Measurements from ENCODE around the gene HECW1. TPM values are rescaled to one million over a fixed set of nuclear protein-coding genes. Genes with fewer than 3 reads are reported as not detected.

The HECW1 gene
- polyA plus RNA-seq, 2 of the 4 experiments (the other 2 are of a cell fraction): 11.3 TPM

GRCh38 chr7:43302773-43303460 is 190.5 kb downstream of the HECW1 start:
- DNase-seq (ENCODE audit: low read depth in 1 of 2, low spot score in 1 of 2): no peak
- Histone ChIP-seq H3K9me3 (no peaks in the 10 kb centered on the region), H3K4me3 (no peak overlapping the region), H3K4me1 (no peaks in the 10 kb centered on the region), H3K4me2 (no peak overlapping the region), H3K27ac (no peak overlapping the region)
- no peak for TF ChIP-seq POLR2A (IDR thresholded peaks at IDR 0.05; ENCODE audit: low read length)
- TF ChIP-seq HMGXB4 (CRISPR knock-in tag; IDR thresholded peaks at IDR 0.05; ENCODE audit: borderline replicate concordance): no peak
- TF ChIP-seq, protein P1, sequence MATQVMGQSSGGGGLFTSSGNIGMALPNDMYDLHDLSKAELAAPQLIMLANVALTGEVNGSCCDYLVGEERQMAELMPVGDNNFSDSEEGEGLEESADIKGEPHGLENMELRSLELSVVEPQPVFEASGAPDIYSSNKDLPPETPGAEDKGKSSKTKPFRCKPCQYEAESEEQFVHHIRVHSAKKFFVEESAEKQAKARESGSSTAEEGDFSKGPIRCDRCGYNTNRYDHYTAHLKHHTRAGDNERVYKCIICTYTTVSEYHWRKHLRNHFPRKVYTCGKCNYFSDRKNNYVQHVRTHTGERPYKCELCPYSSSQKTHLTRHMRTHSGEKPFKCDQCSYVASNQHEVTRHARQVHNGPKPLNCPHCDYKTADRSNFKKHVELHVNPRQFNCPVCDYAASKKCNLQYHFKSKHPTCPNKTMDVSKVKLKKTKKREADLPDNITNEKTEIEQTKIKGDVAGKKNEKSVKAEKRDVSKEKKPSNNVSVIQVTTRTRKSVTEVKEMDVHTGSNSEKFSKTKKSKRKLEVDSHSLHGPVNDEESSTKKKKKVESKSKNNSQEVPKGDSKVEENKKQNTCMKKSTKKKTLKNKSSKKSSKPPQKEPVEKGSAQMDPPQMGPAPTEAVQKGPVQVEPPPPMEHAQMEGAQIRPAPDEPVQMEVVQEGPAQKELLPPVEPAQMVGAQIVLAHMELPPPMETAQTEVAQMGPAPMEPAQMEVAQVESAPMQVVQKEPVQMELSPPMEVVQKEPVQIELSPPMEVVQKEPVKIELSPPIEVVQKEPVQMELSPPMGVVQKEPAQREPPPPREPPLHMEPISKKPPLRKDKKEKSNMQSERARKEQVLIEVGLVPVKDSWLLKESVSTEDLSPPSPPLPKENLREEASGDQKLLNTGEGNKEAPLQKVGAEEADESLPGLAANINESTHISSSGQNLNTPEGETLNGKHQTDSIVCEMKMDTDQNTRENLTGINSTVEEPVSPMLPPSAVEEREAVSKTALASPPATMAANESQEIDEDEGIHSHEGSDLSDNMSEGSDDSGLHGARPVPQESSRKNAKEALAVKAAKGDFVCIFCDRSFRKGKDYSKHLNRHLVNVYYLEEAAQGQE (IDR thresholded peaks at IDR 0.05): no peak
- FAIRE-seq: no peak
- WGBS (ENCODE audit: missing lambda C conversion rate): 90% methylated on average over 11 of the region's 11 CpGs
- CTCF ChIA-PET: interaction anchor here (1.7 kb wide), 1 partner anchor 137 kb away, joined by 5 read pairs; no protein-coding TSS in a partner anchor
- ATAC-seq: no peak
- POLR2A ChIA-PET: no interaction called here

GRCh38 chr7:43303740-43304241 is 191.3 kb downstream of the HECW1 start:
- Histone ChIP-seq H3K4me3 (no peak overlapping the region), H3K27ac (no peak overlapping the region), H3K4me2 (no peak overlapping the region), H3K4me1 (no peaks in the 10 kb centered on the region), H3K9me3 (no peaks in the 10 kb centered on the region)
- no peak for TF ChIP-seq CHD4 (IDR thresholded peaks at IDR 0.05; ENCODE audit: borderline replicate concordance)
- TF ChIP-seq SMC3 (IDR thresholded peaks at IDR 0.05): no peak
- TF ChIP-seq EP300 (IDR thresholded peaks at IDR 0.05): no peak
- TF ChIP-seq, protein P2, sequence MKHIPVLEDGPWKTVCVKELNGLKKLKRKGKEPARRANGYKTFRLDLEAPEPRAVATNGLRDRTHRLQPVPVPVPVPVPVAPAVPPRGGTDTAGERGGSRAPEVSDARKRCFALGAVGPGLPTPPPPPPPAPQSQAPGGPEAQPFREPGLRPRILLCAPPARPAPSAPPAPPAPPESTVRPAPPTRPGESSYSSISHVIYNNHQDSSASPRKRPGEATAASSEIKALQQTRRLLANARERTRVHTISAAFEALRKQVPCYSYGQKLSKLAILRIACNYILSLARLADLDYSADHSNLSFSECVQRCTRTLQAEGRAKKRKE (CRISPR knock-in tag; IDR thresholded peaks at IDR 0.05; ENCODE audit: low read depth): no peak
- TF ChIP-seq CTCF (IDR thresholded peaks at IDR 0.05): no peak
- TF ChIP-seq PBX3 (IDR thresholded peaks at IDR 0.05): no peak
- TF ChIP-seq POLR2AphosphoS2 (conservative IDR thresholded peaks at IDR 0.05; ENCODE audit: low read length): no peak
- TF ChIP-seq ZNF302 (CRISPR knock-in tag; IDR thresholded peaks at IDR 0.05): no peak
- no peak for TF ChIP-seq FOSL2 (IDR thresholded peaks at IDR 0.05)
- no peak for TF ChIP-seq FOSL2 (CRISPR knock-in tag; IDR thresholded peaks at IDR 0.05)
- no peak for TF ChIP-seq MYC (IDR thresholded peaks at IDR 0.05; ENCODE audit: borderline replicate concordance, low read length)
- TF ChIP-seq MAFK (IDR thresholded peaks at IDR 0.05; ENCODE audit: partially characterized antibody): no peak
- WGBS (ENCODE audit: missing lambda C conversion rate): 70% methylated on average over 4 of the region's 4 CpGs
- no peak for ATAC-seq
- FAIRE-seq: no peak
- ChIA-PET POLR2A (no interaction called here), CTCF (no interaction called here)
- no peak for DNase-seq (ENCODE audit: low read depth in 1 of 2, low spot score in 1 of 2)
